Dermis microvascular lymphatic vessel endothelial cell (primary cell): ENCODE results near the gene SREBF2. TPM values are rescaled to one million over a fixed set of nuclear protein-coding genes. Genes with fewer than 3 reads are reported as not detected.

Experiments used
- DNase-seq, 2 donors: peaks; one replicate each; pipeline versions ENCODE4 v3.0.0 to v3.0.0-alpha.2; 2010; ENCODE audit warnings: low read depth in 2 of 2
- total RNA-seq: library from RNA; depleted of rRNA; stranded (reverse); fragments of >200 nt; gene quantifications from 2 replicates; pipeline ENCODE4 v1.2.1, GENCODE V29; 2014

SREBF2 gene
- total RNA-seq, 1 donor from 2014 or later, result 41.0 TPM

GRCh38 chr22:41908411-41909309, 75.8 kb downstream of the SREBF2 start:
- no peak for DNase-seq

GRCh38 chr22:41909310-41910049, 76.6 kb downstream of the SREBF2 start:
- no peak for DNase-seq

- peak in 1 of 2 donors; percentile 36 for DNase-seq
These were observed 77.4 kb downstream of the SREBF2 start for GRCh38 chr22:41910050-41911000.

- no peak for DNase-seq
These were observed 78.2 kb downstream of the SREBF2 start for GRCh38 chr22:41911001-41911611.

- DNase-seq, result no peak
These were observed 79.6 kb downstream of the SREBF2 start for GRCh38 chr22:41912338-41913039.

- no peak for DNase-seq
These were observed 80.3 kb downstream of the SREBF2 start for GRCh38 chr22:41913040-41913719.

GRCh38 chr22:41913842-41914534, 81.1 kb downstream of the SREBF2 start:
- no peak for DNase-seq

GRCh38 chr22:41914611-41915034, 81.7 kb downstream of the SREBF2 start:
- DNase-seq, result no peak

GRCh38 chr22:41915035-41915785, 82.3 kb downstream of the SREBF2 start, which contains the start of gene SHISA8:
SHISA8 (minus strand) TSS chr22:41915074; CDS start chr22:41914667, 407 bp downstream.
- peak; percentile 7 to 60 for DNase-seq

- DNase-seq, result no peak
These were observed 83.0 kb downstream of the SREBF2 start for GRCh38 chr22:41915786-41916493.

- no peak for DNase-seq
These were observed 83.9 kb downstream of the SREBF2 start for GRCh38 chr22:41916745-41917358.

GRCh38 chr22:41917375-41917902, 84.5 kb downstream of the SREBF2 start:
- no peak for DNase-seq

GRCh38 chr22:41917903-41918791, 85.2 kb downstream of the SREBF2 start:
- DNase-seq, result peak in 1 of 2 donors; percentile 58

- DNase-seq, result no peak
These were observed 86.7 kb downstream of the SREBF2 start for GRCh38 chr22:41919357-41920224.
